Activated CD4-positive, CD25-positive, alpha-beta regulatory T cell treated with anti-CD3 and anti-CD28 coated beads, Interleukin-2, amount 50 U/mL, for 24 hours (primary cell): ENCODE results near the gene TNFRSF19.

Source experiments
- ATAC-seq, 2 donors: fragments of 150-1000 bp; cut with Tn5 transposase; one replicate each; pipeline ENCODE4 v1.10.0; 2021; ENCODE audit warnings: mild to moderate bottlenecking in 1 of 2, moderate library complexity in 1 of 2

The TNFRSF19 gene

DNA sequence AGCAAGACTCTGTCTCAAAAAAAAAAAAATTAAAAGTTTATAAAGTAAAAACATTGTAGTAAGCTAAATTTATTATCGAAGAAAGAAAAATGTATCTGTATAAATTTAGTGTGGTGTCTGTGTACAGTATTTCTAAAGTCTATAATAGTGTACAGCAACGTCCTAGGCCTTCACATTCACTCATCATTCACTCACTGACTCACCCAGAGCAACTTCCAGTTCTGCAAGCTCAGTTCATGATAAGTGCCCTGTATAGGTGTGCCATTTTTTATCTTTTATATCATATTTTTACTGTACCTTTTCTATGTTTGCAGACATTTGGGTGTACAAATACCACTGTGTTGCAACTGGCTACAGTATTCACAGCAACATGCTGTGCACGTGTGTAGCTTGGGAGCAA, 118.1 kb downstream of the TNFRSF19 start:
- no peak for ATAC-seq

DNA sequence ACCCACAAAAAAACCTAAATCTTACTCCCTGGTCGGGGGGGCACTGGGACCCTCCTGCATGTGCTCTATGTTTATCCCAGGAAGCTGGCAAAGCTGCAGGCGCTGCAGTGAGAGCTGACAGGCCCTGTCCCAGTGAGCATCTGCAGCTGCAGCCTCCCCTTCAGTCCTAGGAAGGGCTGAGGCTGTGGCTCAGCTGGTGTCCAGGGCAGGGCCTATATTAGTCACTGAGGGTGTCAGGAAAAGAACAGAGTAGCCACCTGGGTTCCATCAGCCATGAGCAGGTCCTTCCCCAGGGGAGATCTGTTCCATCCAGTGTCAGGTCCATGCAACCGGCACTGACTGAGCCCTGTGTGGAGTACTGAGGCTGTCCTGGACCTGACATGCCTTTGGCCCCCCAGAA, 120.5 kb downstream of the TNFRSF19 start:
- ATAC-seq = no peak

DNA sequence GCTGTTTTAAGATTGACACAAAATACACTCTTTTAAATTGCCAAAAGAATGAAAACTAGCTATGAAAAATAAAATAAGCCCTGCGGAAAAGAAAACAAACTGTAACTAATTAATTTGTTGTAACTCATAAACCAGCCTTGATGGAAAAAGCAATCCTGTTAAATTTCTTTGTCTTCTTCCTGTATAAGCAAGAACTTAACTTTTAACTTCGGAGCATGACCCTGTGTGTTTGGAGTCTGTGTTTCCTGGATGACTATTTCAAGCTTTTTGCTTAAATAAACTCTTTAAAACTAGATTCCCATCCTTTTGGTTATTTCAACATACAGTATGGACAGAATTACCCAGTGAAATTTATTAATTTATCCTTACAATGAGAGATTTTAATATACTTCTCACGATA, 122.6 kb downstream of the TNFRSF19 start:
- ATAC-seq = no peak

DNA sequence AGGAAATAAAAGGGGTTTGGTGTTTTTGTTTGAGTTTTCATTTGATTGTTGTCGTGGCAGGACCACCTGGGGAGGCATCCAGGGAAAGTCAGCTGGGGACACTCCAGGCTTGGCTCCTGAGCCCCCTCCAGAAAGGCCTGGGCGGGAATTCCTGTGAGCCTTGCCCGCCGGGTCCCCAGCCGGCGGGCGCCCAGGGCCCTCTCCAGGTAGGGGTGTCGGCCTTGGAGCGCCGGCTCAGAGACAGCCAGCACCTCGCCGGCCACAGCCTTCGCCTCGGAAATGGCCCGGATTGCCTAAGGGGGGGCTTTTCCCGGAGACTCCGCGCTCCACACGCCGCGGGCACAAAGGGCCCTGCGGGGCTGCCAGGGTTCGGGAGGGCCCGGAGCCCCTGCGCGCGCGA, 125.0 kb downstream of the TNFRSF19 start:
- no peak for ATAC-seq

DNA sequence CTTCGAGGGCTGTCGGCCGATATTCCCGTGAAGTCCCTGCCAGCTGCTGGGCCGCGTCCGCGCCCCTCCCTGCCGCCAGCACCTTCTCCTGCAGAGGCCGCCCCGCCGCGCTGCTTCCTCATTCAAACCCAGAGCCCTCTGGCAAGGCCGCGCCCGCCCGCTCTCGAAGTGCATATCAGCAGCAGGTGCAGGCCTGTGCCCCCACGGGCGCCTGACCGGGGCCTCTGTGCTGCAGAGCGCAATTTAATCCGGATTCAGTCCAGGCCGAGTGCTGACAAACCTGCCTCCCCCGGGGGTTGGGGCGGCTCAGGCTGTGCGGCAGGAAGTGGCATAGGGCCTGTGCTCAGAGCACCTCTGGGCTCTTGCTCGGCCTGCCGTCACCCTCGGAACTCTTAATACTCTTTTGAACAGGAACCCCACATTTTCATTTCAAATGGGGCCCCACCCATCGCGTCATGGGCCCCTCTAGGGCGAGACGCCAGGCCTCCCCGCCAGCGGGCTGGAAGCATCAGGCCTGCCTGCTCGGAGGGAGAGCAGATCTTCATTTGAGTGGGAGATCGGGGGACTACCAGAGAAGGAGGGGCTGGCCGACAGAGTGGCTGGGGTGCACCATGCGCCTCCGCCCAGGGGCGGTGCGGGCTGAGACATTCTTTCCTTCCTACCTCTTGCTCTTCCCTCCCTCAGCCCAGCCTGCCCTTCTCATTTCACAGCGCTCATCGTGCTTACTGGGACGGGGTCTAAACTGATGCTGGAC, 125.7 kb downstream of the TNFRSF19 start:
- ATAC-seq = peak; percentile 92 to 95

DNA sequence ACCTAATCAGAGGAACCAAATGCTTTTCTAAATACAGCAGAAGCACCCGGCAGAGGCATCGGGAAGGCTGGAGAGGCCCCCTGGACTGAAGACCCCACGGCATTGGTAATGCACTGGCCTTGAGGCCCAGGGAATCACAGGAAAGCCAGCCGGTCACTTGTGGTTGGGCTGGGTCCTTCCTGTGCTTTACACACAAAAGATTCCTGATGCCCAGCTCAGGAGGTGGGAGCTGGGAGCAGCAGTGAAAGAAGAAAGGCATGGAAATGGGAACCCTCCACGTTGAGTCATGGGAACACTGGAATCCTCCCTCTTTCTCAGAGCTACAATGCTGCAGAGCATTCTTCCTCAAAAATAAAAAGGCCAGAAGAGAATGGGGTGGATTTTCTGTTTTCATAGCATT, 126.4 kb downstream of the TNFRSF19 start:
- no peak for ATAC-seq

DNA sequence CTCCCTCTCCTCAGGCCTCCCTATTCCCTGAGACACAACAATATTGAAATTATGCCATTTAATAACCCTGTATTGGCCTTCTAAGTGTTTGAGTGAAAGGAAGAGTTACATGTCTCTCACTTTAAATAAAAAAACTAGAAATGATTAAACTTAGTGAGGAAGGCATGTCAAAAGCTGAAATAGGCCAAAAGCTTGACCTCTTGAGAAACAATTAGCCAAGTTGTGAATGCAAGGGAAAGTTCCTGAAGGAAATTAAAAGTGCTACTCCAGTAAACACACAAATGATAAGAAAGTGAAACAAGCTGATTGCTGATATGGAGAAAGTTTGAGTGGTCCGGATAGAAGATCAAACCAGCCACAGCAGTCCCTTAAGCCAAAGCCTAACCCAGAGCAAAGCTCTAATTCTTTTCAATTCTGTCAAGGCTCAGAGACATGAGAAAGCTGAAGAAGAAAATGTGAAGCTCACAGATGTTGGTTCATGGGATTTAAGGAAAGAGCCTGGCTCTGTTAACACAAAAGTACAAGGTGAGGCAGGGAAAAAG, 127.6 kb downstream of the TNFRSF19 start:
- no peak for ATAC-seq

DNA sequence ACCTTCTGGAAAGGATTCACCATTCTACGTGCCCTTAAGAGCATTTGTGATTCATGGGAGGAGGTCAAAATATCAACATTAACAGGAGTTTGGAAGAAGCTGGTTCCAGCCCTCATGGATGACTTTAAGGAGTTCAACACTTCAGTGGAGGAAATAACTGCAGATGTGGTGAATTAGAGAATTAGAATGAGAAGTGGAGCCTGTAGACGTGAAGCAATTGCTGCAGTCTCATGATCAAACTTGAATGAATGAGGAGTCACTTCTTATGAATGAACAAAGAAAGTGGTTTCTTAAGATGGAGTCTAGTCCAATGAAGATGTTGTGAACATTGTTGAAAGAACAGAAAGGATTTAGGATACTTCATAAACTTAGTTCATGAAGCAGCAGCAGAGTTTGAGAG, 129.1 kb downstream of the TNFRSF19 start:
- no peak for ATAC-seq

DNA sequence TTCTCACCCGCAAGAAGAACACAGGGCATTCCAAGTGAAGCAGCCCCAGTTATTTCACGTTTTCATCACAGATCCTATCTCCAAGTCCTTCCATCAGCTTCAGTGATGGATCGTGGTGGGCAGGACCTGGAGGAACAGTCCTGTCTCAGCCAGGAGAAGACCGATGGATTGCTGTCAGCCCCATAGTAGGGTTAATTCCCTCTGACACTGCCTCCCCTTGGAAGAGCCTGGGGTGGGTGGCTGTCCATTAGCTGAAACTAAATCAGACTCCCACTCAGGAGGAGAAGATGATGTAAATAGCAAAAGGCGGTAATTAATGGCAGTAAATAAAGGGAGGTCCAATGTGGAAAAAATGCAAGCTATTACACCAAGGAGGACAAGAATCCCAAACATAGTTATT, 131.0 kb downstream of the TNFRSF19 start:
- no peak for ATAC-seq

DNA sequence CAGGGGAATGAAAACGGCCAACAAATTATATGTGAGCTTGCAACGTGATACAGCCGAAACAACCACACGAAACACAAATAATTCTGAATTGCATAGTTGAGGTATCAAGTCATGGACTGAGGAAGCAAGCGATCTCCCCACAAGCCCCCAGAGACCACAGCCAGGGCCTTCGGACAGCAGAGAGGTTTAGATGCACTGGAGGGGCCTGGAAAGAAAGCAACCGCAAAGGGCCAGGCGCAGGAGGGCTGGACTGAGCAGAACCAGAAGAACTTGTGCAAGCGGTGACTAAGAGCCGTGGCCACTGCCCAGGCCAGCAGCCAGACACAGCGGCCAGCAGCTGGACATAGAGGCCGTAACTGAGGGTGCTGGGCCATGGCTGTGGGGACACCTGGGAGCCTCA, 131.4 kb downstream of the TNFRSF19 start:
- no peak for ATAC-seq

DNA sequence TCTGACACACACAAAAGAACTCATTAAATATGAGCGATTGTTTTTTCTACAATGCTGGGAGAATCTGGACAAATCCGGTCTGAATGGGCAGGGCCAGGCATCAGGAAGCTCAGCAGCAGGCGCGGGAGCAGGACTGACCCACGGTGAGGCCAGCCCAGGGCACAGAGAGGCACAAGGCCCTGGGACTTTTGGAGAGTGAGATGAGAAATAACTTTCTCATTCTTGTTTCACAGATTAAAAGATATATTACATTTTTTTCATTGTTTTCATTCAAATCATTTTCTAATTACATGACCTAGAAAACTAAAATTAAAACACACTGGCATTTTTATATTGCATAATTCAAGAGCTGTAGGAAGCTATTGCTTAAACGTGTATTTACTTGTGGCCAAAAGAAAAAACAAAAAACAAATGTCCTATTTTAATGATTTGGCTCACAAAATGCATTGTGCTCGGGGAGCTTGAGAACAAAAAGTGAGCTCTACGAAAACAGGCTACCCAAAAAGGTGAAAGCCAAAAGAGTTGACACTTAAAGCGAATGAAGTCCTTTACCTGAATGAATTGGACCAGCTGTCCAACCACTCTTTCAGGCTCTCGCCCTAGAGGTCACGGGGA, 133.1 kb downstream of the TNFRSF19 start:
- ATAC-seq = no peak

DNA sequence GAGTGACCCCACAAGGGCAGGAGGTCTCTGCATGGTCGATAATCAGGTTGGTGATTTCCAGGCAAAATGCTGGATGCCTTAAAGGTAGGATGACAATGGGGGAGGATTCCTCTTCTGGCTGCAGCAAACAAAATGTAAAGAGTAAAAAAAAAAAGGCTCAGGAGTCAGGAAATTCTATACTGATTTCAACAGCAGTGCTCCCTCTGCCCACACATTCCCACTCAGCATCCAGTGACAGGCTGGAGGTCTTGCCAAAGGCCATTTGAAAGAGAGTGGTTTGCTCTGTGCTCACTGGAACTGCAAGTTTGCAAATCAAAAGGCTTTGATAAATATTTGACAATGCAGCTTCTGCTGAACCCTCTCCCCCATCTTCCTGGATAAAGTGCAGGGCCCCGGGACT, 135.4 kb downstream of the TNFRSF19 start:
- no peak for ATAC-seq

DNA sequence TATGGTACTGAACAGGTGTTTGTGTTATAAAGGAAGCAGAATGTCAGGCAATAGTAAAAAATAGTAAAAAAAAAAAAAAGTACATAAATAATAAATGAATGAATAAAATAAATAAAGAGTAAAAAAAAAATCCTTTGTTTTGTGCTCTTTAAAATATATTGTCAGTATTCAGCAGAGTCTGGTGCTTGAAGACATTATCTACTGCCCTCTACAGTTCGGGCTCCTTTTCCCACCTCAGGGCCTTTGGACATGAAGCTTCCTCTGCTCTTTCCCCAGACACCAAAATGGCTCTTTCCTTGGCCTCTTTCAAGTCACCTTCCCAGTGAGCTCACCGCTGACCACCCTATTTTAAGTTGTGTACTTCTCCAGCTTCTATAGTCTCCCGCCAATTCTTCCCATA, 137.5 kb downstream of the TNFRSF19 start:
- no peak for ATAC-seq

DNA sequence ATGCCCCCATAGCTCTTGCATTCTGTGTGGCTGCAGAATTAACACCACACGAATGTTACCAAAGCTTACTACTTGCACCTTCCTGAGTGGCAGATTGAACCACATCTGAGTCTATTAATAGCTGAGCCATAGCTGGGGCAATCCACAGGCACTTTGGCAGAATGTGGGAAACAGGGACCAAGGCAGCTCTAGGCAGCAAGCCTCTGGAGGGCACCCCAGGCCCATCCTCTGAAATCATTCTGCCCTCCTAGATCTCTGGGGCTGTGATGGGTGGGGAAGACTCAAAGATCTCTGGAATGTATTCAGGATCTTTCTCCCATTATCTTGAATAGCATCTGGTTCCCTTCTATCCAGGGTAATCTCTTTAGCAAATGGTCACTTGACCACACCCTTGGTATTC, 139.3 kb downstream of the TNFRSF19 start:
- no peak for ATAC-seq

DNA sequence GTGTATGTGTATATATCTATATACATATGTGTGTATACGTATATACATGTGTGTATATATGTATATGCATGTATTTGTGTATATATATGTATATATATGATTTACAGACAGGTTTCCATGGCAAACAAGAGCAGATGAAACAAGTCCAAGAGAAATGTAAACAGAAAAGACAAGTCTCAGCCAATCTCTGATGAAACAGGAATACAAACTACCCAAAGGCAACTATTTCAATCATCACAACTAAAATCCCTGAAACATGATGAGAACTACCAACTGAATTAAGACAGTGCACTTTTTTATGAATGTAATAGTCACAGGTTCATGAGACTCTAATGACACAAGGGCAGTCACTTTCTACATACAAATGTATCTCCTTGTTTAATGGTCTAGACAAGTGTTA, 140.2 kb downstream of the TNFRSF19 start:
- no peak for ATAC-seq

DNA sequence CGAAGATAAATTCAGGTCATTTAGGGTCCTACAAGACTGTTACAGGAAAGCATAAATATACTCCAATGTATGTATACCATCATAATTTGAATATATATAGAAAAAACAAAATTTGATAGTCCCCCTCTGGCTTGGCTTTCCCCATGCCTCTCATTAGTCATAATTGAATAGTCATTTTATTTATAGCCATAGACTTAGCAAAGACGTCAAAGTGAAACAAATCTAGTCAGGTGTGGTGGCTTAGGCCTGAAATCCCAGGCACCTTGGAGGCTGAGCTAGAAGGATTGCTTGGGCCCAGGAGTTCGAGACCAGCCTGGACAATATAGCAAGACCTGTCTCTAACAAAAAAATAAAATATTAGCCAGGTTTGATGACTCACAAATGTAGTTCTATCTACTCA, 141.1 kb downstream of the TNFRSF19 start:
- peak in 1 of 2 donors; percentile 35 for ATAC-seq

DNA sequence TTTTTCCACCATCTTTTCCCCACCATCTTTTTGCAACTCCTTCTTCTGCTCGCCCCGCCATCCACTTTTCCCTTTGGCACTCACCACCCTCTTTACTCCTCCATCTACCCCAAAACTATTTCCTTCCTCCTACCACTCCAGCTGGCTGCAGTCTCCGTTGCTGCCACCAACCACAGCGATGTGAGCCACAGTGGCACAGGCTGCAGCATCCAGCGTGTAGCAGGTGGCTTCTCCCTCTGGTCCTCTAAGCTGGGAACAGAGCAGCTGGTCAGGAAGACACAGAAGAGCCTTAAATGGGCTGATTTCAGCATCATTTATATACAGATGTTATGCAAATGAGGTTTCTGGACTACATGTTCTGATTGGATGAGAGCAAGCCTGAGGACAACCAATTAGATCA, 144.5 kb downstream of the TNFRSF19 start:
- no peak for ATAC-seq

DNA sequence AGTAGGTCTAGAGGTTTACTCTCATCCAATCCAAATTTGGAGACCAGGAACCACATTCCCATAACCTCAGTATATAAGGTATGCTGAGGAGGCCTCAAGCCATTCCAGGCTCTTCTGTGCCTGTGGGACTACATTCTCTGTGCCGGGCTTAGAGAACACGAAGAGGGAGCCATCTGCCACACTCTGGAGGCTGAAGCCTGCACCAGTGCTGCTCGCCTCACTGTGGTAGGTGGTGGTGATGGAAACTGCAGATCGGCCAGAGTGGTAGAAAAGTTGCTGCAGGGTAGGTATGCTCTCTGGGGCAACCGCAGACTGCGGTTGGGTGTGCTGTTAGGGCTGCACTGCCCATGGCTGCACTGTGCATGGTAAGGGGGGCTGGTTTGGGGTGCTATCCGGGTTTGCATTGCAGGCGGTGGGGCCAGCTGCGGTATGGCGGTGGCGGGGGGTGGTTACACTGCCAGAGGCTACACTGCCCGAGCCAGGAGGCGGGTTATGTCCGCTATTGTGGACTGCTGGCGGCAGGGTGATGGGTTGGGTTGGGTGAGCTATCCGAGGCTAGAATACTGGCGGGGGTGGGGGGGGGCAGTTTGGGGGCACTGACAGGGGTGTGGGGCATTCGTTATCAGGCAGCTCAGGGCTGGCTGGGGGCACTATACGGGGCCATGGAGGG, 145.0 kb downstream of the TNFRSF19 start:
- ATAC-seq = no peak

DNA sequence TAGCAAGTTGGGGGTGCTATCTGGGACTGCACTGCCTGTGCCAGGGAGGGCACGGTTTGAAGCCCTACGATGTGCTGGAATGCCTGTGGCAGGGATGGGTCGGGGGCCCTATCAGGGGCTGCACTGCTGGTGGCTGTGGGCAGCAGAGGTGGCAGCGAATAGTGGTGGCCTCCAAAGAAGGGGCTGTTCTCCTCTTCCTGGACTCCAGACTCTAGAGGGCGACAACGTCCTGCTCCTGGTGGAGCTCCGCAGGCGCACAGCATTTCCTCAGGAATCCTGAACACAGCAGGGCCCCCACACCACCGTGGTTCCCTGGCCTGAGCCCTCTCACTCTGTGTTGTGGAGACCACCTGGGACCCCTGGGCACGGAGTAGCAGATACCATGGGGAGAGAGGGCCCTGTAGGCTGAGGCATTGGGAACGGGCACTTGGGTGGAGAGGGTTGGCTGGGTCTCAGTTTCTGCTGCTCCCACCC, 145.6 kb downstream of the TNFRSF19 start:
- ATAC-seq = no peak

DNA sequence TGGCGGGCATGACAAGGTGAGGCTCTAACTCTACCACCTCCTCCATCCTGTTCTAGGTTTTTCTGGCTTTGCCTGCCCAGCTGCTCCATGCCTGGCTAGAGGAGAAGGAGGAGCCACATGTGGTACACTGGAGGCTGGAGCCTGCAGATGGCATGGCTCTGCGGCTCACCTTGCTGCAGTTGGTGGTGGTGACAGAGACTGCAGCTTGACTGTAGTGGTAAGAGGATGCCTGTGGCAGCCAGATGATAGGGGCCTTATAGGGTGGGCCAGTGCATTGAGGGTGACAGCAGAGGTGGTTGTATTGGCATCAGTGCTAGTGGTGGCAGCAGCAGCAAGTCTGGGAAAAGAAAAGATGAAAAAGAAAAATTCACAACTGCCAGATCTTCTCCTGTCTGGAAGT, 146.2 kb downstream of the TNFRSF19 start:
- no peak for ATAC-seq

DNA sequence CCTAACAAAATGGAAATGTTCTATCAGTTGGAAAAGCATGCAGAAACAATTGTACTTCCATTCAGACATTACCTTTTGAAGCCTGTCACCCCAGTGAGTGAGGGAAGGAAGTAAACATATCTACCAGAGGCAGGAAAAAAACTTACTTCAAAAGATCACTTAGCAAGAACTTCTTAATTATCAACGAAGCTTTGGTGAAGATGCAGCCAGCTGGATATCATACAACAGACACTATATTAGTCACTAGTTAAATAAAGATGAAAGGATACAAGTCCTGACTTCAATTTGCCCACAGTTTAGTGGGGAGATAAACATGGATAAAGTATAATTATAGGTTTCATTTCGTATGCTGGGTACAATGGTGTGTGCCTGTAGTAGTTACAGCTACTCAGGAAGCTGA, 148.8 kb downstream of the TNFRSF19 start:
- no peak for ATAC-seq

DNA sequence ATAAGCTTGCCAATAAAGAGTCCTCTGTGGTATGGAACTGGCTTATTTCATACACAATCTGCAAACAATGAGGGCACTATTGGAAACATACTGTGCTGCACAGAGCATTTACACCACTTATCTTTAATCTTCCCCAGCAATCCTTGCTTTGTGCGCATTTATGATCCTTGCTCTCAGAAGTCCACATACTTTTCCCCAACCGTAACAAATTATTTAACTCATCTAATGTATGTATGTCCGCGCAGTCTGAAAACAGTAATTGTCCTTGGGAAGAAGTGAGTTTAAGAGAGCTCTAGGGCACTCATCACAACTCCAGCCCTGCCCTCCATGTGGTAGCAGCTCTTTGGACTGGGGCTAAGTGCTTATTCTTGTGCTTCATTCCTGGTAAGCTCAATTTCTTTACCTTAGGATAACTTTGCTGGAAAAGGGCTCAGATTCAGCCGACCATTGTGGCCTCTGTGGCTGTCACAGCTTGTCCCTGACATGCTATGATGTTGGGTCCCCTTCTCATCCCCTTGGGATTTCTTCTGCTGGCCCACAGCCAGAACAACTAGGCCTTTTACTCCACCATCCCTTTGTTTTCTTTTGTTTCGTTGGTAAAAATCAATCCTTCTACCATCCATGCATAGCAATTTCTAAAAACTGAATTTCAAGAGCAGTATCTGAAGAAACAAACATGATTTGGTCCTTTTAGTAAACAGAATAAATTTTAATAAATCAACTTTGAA, 152.7 kb downstream of the TNFRSF19 start:
- ATAC-seq = no peak

DNA sequence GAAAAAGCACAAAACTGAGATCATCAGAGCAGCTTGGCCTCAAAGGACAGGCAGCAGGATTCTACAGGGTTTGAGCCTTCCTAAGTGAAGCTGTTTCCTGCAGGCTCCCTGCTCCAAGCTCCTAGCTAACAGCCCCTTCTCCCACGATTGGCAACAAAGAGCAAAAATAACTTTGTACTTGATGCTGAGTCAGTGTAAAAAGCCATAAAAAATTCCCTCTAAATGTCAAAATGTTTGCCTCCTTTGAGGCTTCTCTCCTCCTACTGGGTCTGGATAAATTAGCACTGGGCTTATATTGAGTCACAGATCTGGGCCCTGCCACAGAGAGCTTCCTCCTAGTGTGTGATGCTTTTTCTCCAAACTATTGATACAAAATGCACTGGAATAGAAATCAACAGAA, 153.3 kb downstream of the TNFRSF19 start:
- ATAC-seq = no peak
